GM18870 (cell line): ENCODE measurements around the gene GMCL2.

Experiments used
- ATAC-seq: cut with Tn5 transposase; IDR thresholded peaks from one replicate; pipeline ENCODE4 v1.9.1; 2021; ENCODE audit warnings: moderate library complexity; ENCODE audit not compliant: unreplicated experiment

Gene GMCL2

GRCh38 chr5:178191661-178192060, 4.5 kb upstream of the GMCL2 start:
- no peak for ATAC-seq

DNA sequence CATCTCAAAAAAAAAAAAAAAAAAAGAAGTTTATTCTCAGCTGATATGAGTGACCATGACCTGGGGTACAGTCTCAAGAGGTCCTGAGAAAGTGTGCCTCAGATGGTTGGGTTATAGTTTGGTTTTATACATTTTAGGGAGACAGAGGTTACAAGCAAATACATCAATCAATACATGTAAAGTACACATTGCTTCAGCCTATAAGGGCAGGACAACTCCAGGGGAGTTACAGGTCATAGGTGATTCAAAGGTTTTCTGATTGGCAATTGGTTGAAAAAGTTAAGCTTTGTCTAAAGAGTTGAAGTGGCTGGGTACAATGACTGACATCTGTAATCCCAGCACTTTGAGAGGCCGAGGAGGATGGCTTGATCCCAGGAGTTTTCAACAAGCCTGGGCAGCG, 2.3 kb upstream of the GMCL2 start:
- ATAC-seq: no peak

DNA sequence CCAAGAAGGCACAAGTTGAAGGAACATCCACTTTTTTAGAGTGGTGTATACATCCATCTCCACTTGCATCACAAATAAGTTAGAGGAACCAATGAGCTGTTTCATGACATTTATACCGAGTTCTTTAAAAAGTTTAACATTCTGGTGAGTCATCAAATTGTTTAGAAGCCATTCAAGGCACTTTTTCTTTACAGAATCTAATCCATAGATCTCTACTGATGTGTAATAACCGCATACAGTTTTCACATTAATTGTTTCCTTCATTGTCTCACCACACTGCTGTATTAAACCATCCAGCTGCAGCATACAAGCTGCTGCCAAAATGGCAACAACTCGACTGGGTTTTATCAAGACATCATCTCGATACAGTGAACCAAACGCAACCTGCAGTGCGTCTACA, 744 bp downstream of the GMCL2 start:
- no peak for ATAC-seq

DNA sequence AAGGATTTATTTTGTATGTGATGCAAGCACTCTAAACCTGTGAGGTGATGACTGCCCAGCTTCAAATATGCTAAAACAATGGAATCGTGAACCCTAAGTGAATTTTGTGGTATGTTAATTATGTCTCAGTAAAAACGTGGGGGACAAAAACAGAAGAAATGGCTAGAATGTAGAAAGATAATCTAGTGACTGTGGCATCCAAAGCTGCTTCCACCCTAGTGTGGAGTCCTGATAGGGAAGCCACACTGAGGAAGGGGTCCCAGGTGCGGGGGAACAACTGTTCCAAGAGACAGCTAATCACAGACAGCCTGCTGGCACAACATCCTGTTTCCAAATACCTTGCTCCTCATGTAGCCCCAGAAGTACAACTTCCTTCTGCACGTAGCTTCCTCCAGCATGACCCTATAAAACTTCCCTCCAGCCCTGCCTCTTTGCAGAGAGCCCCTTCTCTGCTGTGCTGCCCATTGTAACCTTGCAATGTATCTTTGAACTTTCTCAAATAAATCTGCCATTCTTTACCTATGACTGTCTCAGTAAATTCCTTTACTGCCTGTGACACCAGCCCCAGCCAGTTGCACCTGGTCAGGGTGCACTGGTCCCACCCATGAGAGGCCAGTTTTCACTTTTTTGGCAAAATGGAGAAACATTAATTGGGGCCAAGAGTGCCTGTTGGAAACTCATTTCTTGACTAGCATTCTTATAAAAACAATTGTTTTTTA, 4.9 kb downstream of the GMCL2 start:
- ATAC-seq: no peak

- no peak for ATAC-seq
Observed at GRCh38 chr5:178180141-178180863, 6.9 kb downstream of the GMCL2 start.

DNA sequence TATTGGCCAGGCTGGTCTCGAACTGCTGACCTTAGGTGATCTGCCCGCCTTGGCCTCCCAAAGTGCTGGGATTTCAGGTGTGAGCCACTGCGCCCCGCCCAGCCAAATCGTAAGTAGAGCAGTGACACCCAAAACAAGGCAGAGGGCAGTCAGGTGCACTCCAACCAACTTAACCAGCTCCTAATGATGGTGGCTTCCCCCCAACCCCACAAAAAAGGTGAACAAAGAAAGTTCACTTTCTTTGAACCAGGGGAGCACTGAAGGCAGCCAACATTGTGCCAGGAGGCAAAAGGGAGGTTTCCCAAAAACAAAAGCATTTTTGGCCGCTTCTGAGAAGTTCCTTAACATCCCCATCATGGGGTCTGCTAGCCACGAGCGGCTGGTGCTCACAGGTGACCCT, 9.6 kb downstream of the GMCL2 start:
- no peak for ATAC-seq

DNA sequence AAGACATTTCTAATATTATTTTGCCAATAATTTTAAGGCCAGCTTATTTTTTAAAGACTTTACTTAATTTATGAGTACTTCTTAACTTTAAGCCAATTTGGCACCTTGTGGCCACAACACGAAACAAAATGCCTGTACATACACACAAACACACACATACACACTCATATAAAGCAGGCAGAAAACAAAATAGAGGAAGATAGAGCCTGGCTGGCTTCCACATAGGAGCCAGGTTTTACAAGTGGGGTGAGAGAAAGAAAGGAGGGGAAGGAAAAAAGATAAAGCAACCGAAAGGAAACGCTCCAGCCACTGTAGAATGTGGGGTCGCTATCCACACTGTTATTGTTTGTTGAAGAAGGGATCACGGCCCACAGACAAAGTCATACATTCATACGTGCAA, 10.4 kb downstream of the GMCL2 start:
- ATAC-seq: no peak

DNA sequence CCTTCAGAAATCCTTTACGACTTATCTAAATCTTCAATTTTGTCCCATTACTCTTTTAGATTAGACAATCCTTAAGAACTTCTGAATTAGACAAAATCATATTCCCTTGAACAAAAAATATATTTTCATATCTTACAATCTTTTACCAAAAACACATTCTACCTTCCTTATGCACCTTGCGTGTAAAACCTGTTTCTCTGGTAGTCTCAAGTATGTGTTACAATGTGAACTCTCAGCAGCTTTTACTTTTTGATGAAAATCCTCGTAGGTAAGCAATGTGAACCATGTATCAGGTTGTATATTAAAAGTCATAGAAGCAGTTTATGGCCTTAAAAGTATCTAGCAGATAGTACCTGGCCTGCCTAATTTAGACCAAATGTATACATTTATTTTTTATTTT, 12.7 kb downstream of the GMCL2 start:
- ATAC-seq: no peak

DNA sequence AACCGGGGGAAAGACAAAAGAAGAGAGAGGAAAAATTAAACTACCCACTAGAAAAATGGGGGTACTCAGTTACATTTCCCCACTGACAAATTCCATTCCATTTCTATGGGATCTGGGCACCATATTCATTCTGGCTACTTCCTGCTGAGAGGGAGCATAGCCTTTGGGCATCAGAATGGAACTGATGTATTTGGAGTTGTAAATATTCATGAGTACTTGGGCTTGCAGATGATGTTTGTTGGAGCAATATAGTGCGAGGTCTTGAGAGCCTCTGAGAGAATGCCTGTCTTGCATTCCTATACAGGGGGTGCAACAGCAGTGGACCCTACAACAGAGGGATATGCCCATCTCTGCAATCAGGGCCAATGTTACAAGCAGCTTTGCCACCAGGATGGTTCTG, 16.7 kb downstream of the GMCL2 start:
- no peak for ATAC-seq

GRCh38 chr5:178165581-178165980, 21.6 kb downstream of the GMCL2 start:
- no peak for ATAC-seq

DNA sequence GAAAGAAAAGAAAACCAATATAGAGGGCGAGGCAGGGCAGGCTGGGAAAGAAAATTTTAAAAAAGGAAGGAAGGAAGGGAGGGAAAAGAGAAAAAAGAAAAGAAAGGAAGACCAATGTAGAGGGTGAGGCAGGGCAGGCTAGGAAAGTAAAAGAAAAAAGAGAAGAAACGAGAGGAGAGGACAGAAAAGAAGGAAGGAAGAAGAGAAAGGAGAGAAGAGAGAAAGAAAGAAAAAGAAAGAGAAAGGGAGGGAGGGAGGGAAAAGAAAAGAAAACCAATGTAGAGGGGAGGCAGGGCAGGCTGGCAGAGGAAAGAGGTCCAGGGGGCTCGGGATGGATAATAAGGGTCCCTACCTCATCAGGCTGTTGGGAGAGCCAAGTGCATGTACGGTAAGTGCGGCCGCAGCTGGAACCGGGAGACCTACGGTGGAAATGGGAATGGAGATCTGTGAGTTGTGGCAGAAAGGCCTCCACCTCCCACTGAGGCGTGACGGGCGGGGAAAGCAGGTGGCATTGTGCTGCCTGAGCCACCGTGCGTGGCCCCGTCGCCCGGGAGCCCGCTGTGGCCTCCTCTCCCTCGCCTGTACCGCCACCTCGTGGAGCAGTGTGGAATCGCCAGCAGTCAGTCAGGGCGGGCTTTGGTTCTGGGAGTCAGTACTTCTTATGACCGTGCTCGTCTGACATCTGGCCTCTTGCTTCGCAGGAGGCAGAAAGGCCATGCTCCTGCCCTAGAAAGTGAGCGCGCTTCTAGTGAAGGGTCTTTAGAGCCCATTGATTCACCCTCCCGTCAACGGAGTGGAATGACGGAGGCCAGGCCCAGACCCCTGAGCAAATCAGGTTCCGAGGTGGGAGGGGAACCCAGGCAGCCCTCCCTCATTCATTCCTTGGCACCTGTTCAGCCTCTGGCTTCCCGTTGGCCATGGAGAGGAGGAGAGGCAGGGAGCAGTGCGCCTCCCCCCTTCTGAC, 23.1 kb downstream of the GMCL2 start:
- ATAC-seq: peak; percentile 64

- ATAC-seq: no peak
Observed at GRCh38 chr5:178162481-178162880, 24.7 kb downstream of the GMCL2 start.

DNA sequence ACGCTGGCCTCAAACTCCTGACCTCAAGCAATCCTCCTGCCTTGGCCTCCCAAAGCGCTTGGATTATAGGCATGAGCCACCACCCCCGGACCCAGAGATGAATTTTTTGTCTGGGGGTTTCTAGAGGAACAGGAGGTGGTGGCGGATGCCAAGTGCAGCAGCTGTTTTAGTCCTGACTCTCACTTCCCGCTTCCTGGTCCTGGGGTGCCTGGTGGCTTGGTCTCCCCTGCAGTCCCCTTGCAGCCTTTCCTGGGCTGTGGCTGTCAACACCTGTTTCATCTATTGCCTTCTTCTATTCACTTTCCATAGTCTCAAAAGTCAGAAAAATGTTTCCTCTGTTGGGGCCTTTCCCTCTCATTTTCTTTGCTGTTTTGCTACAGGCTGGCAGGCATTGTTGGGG, 27.0 kb downstream of the GMCL2 start:
- no peak for ATAC-seq

- no peak for ATAC-seq
Observed at GRCh38 chr5:178155065-178155464, 32.1 kb downstream of the GMCL2 start.

- peak; percentile 98 for ATAC-seq
Observed at GRCh38 chr5:178153530-178154340, 33.4 kb downstream of the GMCL2 start, which contains the start of gene NHP2. NHP2 (minus strand) TSS chr5:178153885; CDS start chr5:178153817, 68 bp downstream.

DNA sequence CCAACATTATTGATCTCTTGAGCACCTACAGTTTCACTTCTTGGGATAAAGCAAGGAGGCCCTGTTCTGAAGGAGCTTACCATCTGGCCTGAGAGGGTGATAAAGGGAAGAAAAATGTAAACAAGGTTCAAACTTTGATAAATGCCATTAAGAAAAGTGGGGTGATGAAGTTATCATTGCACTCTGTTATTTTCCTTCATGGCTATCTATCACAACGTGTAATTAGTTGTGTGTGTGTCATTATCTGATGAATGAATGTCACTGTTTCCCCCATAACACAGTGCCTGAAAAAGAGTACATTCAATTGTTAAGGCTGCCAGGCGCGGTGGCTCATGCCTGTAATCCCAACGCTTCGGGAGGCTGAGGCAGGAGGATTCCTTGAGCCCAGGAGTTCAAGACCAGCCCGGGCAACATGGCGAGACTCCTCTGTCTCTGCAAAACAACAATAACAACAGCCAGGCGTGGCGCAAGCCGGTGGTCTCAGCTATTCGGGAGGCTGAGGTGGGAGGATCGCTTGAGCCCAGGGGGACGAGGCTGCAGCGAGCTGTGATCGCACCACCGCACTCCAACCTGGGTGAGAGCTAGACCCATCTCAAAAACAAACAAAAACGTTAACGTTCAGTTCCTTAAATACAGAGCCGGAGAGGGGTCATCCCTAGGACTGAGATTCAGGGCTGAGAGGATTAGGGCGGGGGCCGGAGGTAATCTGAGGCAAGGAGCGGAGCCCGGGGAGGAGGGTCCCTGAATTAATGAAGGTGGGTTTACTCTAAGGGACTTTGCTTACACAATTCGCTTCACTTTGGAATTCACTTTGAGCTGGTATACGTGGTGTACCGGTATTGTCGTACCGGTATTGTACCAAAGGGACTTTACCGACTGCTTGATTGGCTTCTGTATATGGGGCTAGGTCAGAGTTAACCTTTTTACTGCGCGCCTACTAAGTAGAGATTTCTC, 34.4 kb downstream of the GMCL2 start:
- ATAC-seq: no peak

DNA sequence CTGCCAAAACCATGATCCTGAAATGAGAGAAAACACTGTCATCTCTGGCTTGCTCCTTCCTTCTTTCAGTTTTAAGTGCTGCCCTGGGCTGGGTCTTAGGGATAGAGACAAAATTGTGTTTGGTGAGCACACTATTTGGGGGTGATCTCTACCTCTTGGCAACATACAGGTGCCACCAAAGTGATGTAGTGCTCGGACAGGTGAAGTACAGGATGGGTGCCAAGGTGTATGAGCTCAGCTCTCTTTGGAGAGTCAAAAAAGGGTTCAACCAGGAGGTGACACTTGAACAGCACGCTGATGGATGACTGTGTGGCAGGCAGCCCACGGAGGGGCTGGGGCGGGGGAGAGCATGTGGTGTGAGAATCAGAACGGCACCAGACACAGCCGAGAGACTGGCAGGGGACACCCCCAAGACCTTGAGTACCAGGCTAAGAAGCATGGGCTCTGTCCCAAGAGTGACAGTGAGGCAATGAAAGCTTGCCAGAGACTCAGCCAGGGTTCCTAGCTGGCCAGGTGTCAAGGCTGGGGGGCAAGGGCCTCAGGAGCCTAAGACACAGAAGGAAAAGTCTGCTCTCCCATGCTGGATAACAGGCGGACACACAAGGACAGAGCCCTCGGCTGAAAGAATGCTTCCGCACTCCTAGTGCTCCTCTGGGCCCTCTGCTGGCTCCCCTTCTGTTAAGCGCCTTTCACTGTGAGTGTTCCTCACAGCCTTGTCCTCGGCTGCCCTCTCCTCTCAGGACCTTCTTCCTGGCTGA, 36.0 kb downstream of the GMCL2 start:
- no peak for ATAC-seq

- no peak for ATAC-seq
Observed at GRCh38 chr5:178149199-178149932, 37.8 kb downstream of the GMCL2 start.
